Epidermal melanocyte (primary cell): ENCODE data around the gene ADI1.
"Not testable (repeated sequence)": the region's sequence is repeated elsewhere in the genome, so short reads cannot be mapped to it uniquely, and the experiment has no call there.

Experiments
- DNase-seq: peaks from one replicate; pipeline ENCODE4 v3.0.0; 2011; ENCODE audit warnings: low spot score; ENCODE audit not compliant: insufficient read length

ADI1 gene

DNA sequence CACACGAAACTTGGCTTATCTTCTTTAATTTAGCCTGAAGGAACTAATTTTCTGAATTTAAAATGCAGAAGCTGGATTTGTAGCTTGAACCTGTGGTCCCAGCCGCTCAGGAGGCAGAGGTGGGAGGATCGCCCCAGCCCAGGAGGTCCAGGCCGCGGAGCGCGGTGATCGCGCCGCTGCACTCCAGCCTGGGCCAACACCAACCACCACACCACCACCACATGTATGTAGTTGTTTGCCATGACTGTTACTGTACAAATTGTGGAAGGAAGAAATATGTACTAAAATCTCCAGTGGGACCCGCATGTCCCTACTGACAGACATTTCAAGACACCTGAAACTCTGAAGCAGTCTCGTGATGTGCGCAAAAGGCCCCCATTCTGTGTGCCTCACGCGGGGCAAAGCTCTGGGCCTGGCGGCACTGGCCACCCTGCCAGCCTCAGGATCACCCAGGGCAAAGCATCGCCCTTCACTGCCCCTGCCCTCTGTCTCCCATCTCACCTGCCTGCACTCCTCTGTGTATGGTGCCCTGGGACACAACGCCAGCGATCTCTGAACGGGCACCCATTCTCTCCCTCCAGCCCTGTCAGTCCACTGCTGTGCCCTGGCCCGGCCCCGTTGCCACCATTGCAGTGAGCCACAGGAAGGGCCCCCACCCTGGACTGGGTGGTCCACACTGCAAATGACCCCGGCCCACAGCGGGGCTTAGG lies 10.1 kb upstream of the ADI1 start:
- no peak for DNase-seq

- DNase-seq = no peak
Observed at GRCh38 chr2:3527886-3528785, 8.8 kb upstream of the ADI1 start.

DNA sequence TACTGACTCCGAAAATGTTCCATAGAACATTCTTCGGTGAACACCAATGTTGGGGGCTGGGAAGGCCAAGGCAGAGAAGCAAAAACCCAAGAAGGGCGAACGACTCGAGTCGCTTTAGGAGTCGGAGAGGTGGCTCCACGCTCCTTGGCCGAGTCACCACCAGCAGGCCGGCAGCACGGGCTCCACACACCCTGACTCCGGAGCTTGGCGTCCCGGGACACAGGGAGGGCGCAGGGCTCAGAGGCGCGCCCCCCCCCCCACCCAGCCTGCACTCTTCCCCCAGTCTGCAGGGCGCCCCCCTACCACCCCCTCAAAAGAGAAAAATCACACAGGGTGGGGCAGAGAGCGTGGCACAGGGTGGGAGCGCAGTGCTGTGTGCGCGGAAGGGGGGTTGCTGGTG lies 7.5 kb upstream of the ADI1 start:
- DNase-seq = no peak

GRCh38 chr2:3523551-3524041 lies 4.3 kb upstream of the ADI1 start:
- DNase-seq = no peak

DNA sequence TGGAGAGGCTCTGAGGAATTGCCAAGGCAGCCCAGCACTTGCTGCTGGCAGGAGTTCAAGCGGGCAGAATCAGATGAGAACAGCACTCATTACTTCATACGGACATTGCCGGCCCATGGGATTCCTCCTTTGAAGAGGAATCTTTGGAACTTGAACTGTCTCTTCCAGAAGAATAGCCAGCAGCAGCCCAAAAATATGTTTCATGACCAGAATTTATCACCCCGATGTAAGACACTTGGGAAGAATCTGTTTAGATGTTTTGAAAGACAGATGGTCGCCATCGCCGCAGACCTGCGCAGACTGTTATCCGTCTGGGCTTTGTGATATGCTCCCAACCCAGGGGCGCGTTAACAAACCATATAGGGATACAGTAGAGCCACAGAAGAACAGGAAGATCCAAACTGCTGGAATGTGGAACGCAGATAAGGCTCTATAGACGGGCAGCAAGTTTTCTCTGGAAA lies 3.7 kb upstream of the ADI1 start:
- no peak for DNase-seq

DNA sequence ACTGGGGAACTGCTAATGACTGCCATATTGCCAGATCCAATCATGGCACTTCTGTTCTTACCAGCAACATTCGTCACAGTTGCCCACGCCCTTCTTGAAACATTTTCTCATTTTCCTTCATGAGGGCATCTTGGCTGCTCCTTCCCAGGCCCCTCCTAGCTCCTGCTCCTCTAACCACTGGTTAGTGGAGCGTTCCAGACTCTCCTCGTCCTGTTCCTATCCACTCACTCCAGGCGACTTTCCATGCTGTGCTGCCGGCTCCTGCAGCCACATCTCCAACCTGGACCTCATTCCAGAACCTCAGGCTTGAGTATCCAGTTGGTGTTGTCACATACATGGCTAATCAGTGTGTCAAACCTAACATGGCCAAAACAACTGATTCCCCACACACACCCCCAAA lies 1.3 kb upstream of the ADI1 start:
- no peak for DNase-seq

- peak; percentile 99 for DNase-seq
Observed at GRCh38 chr2:3518496-3519254, 656 bp downstream of the ADI1 start.

- DNase-seq = no peak
Observed at GRCh38 chr2:3517948-3518495, 1.3 kb downstream of the ADI1 start.

DNA sequence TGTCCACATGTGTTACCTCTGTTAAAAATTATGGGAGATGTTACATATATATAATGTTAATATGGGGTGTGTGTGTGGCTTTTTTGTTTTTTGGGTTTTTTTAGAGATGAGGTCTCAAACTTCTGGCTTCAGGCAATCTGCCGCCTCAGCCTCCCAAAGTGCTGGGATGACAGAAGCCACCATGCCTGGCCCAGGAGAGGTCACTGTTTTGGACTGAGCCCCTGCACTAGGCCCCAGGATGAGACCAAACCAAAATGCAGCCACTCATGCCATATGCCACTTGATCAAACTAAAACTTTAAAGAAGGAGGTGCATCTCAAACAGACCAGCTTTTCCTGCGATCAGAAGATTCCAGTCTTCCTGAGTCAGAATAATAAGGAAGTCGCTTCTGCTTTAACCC lies 2.5 kb downstream of the ADI1 start:
- DNase-seq = no peak

GRCh38 chr2:3515438-3515837 lies 3.9 kb downstream of the ADI1 start:
- not testable (repeated sequence) for DNase-seq

GRCh38 chr2:3513026-3513810 lies 6.1 kb downstream of the ADI1 start:
- DNase-seq = no peak

DNA sequence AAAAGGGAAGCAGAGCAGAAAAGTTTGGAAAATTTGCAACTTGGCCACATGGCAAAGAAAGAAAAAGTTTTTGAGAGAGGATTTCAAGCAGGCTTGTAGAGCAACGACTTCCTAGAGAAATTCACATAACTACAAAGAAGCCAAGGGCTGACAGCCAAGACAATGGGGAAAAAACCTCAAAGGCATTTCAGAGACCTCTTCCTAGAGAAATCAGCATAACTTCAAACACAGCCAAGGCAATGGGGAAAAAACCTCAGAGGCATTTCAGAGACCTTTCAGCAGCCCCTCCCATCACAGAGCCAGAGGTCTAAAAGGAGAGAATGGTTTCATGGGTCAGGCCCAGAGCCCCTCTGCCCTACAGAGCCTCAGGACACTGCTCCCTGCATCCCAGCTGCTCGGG lies 7.2 kb downstream of the ADI1 start:
- DNase-seq = no peak

- DNase-seq = no peak
Observed at GRCh38 chr2:3505771-3506170, 13.6 kb downstream of the ADI1 start.

DNA sequence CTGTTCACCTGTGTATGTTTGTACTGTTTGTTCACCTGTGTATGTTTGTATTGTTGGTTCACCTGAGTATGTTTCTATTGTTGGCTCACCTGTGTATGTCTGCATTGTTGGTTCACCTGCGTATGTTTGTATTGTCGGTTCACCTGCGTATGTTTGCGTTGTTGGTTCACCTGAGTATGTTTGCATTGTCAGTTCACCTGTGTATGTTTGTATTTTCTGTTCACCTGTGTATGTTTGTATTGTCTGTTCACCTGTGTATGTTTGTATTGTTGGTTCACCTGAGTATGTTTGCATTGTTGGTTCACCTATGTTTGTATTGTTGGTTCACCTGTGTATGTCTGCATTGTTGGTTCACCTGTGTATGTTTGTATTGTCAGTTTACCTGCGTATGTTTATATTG lies 14.6 kb downstream of the ADI1 start:
- no peak for DNase-seq

GRCh38 chr2:3503483-3503882 lies 15.8 kb downstream of the ADI1 start:
- no peak for DNase-seq

- DNase-seq = no peak
Observed at GRCh38 chr2:3503046-3503445, 16.3 kb downstream of the ADI1 start.

- DNase-seq = no peak
Observed at GRCh38 chr2:3500326-3500899, 18.9 kb downstream of the ADI1 start.

DNA sequence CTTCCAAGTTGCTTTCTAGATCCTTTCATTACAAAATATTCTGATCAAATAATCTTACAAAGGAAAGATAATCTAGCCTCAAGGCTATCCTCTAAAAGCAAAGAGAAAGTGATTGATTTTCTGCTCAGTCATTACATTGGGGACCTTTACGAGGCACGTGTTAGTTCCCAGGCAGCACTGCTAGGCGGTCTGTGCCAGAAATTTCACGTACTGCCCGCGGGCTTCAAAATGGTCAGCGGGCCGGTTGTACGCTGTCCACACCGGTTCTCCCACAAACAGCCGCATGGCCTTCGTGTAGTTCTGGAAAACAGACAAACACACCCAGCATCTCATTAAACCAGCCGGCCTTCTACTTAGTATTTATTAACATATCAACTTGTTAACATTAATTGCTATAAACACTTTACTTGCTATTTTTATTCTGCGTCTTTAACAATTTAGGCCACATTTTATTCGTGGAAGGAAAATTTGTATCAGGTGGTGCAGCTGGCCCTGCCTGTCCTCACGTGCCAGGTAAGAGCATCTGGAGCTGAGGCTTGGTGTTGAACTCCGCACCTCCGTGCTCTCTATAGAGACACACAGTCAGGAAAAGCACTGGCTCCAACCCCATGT lies 20.4 kb downstream of the ADI1 start:
- DNase-seq = no peak

DNA sequence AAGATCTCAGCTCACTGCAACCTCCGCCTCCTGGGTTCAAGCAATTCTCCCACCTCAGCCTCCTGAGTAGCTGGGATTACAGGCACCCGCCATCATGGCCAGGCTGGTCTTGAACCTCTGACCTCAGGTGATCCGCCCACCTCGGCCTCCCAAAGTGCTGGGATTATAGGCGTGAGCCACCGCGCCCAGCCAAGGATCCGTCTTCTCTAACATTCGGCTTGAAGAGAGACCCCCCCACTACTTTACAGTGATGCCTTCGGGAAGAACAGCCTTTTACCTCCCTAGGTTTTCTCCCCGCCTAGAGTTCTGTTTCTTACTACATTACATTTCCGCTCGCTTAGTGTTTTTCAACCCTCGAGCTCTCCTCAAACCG lies 22.6 kb downstream of the ADI1 start:
- not testable (repeated sequence) for DNase-seq
